ENCODE measurements around the gene ANKRD10. TPM values are rescaled to one million over a fixed set of nuclear protein-coding genes. Genes with fewer than 3 reads are reported as not detected.

Gene ANKRD10
- total and polyA plus RNA-seq, 3 donors from 2014 or later, result 65.2 to 180 (median 132) TPM

DNA sequence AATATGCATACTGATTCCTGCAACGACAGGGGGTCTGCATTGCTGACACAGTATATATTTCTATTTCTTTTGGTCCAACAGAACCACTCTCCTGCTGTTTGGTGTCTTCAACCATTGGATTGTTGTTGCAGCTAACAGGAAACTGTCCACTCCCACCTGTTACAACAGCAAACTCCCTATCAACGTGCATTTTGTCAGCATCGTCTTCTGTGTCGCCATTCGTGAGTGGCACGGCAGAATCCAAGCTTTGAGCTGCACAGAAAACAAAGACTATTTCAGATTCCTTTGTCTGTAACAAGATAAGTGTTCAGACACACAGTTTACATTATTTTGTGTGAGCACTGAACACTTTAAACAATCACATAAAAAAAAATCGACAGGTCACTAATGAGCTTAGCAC, 31.3 kb downstream of the ANKRD10 start:
- intact Hi-C loops (cut with DNase I; ENCODE audit: low total_unique reads), result no loop called here
- WGBS, 2 donors, result 77 to 86% methylated on average over 7 of the region's 7 CpGs

DNA sequence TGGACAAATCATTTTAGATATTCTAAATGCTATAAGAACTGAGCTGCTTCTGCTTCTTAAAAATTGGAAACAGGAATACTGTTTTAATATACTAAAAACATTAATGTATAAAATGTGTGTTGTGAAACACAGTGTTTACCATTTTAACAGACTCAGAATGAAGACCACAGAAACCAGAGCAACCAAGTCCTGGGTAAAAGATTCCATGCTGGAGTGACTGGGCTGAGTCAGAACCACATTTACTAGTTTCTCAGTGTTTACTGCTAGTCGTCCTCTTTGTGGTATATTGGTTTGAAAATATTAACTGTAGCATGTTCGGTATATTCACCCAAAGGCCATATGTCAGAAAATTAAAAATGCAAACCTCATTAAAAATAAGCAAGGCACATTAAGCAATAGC, 31.9 kb downstream of the ANKRD10 start:
- no peak for TF ChIP-seq POLR2A (IDR thresholded peaks at IDR 0.05)

More for the DNA sequence above, 31.3 kb downstream of the ANKRD10 start:
- Histone ChIP-seq H3K36me3 (ENCODE audit: low read depth, missing control alignments) (no peaks in the 10 kb centered on the region), H3K27ac (no peak overlapping the region), H3K4me3 (no peak overlapping the region), H3K27me3 (no peaks in the 10 kb centered on the region), H3K9me3 (no peaks in the 10 kb centered on the region), H3K4me1 (no peaks in the 10 kb centered on the region)
- TF ChIP-seq, protein P1, sequence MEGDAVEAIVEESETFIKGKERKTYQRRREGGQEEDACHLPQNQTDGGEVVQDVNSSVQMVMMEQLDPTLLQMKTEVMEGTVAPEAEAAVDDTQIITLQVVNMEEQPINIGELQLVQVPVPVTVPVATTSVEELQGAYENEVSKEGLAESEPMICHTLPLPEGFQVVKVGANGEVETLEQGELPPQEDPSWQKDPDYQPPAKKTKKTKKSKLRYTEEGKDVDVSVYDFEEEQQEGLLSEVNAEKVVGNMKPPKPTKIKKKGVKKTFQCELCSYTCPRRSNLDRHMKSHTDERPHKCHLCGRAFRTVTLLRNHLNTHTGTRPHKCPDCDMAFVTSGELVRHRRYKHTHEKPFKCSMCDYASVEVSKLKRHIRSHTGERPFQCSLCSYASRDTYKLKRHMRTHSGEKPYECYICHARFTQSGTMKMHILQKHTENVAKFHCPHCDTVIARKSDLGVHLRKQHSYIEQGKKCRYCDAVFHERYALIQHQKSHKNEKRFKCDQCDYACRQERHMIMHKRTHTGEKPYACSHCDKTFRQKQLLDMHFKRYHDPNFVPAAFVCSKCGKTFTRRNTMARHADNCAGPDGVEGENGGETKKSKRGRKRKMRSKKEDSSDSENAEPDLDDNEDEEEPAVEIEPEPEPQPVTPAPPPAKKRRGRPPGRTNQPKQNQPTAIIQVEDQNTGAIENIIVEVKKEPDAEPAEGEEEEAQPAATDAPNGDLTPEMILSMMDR (IDR thresholded peaks at IDR 0.05), result no peak
- no peak for TF ChIP-seq POLR2A (IDR thresholded peaks at IDR 0.05)
- DNase-seq, result no peak

DNA sequence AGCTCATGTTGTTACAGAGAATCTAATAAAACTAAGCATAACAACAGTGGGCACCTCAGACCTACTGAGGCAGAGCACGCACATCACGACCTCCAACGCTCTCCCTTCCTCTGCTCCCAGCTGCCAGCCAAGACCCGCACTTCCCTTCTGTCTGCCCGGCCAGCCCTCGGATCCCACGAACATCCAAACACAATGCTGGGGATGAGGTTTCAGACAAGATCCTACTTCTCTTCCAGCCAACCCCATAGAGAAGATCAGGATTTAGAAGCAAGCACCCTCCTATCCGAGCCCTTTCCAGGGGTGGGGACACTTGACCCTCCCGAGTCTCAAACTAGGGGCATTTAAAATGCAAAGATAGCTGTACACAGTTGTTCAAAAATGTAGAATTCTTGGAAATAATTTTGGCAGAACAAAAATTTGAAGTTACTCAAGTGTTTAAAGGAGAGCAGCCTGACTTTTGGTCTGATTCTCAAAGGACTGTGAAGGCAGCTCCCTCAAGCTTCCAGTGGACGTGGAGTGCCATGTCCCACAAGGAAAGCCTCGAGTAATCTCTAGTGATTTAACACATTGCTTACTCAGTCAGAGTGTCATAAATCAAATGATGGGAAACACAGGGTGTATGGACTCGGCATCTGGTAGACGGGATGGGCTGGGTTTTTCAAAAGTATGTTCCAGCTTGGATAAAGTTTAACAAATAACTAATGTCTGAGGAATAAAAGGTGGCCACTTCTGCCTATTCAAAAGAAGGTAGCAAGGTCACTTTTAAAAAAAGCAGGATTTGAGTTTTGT, 32.8 kb downstream of the ANKRD10 start:
- no peaks in the 10 kb centered on the region for H3K9me3 ChIP-seq
- DNase-seq, result no peak
- H3K4me3 ChIP-seq, result no peak overlapping the region
- no peaks in the 10 kb centered on the region for H3K4me1 ChIP-seq
- H3K27ac ChIP-seq, result no peak overlapping the region
- H3K27me3 ChIP-seq, result no peaks in the 10 kb centered on the region
- WGBS, 2 donors, result 88 to 90% methylated on average over 13 of the region's 13 CpGs
- TF ChIP-seq, protein P1 (IDR thresholded peaks at IDR 0.05), result no peak
- TF ChIP-seq POLR2A (IDR thresholded peaks at IDR 0.05), result no peak
- intact Hi-C loops (cut with DNase I; ENCODE audit: low total_unique reads), result no loop called here
- H3K36me3 ChIP-seq (ENCODE audit: low read depth, missing control alignments), result no peaks in the 10 kb centered on the region

More for the DNA sequence above, 31.9 kb downstream of the ANKRD10 start:
- no peaks in the 10 kb centered on the region for H3K9me3 ChIP-seq
- DNase-seq, result no peak
- no peaks in the 10 kb centered on the region for H3K27me3 ChIP-seq
- H3K36me3 ChIP-seq (ENCODE audit: low read depth, missing control alignments), result no peaks in the 10 kb centered on the region
- no peak overlapping the region for H3K4me3 ChIP-seq
- H3K27ac ChIP-seq, result no peak overlapping the region
- intact Hi-C loops (cut with DNase I; ENCODE audit: low total_unique reads), result no loop called here
- 82 to 89% methylated on average over 2 of the region's 2 CpGs for WGBS, 2 donors
- no peaks in the 10 kb centered on the region for H3K4me1 ChIP-seq

DNA sequence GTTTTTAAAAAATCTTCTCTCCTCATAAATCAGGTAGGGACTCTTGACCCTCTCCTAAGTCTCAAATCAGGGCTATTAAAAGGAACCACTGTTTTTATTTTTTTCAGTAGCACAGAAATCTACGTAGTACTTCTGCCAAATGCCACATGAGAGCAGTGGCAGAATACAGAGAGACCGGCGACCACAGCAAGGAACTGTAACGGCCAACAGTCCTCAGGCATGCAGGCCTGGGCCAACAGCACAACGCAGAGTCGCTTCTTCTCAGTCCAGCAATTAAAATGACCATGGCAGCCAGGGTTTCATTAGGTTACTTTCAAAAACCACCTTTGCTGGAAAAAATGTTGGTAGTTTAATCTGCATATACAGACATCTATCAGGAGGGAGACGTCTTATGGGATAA, 34.2 kb downstream of the ANKRD10 start:
- intact Hi-C loops (cut with DNase I; ENCODE audit: low total_unique reads), result no loop called here
- no peak for TF ChIP-seq POLR2A (IDR thresholded peaks at IDR 0.05)
- TF ChIP-seq, protein P1 (IDR thresholded peaks at IDR 0.05), result no peak
- Histone ChIP-seq H3K27me3 (no peaks in the 10 kb centered on the region), H3K9me3 (no peaks in the 10 kb centered on the region), H3K27ac (no peak overlapping the region), H3K36me3 (ENCODE audit: low read depth, missing control alignments) (no peaks in the 10 kb centered on the region), H3K4me3 (no peak overlapping the region), H3K4me1 (no peaks in the 10 kb centered on the region)
- WGBS, 2 donors, result 87 to 89% methylated on average over 7 of the region's 7 CpGs
- no peak for DNase-seq

DNA sequence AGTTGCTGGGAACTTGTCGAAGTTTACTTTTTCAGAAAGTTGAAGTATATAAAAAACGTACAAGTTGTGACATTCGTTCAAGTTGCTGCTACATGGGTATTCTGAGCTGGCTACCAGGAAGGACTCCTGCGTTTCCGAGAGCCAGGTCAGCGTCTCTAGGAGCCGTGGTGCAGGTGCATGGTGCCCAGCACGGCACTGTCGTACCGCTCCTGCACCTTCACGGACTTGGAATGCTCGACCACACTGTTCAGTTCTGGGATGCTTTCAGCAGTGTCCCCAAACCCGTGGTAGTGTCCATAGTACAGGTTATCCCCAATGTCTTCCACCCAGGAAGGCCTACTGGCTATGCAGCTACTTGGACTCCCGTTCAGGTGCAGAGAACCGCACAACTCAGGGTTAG, 35.4 kb downstream of the ANKRD10 start:
- TF ChIP-seq, protein P1 (IDR thresholded peaks at IDR 0.05), result no peak
- no peak for TF ChIP-seq POLR2A (IDR thresholded peaks at IDR 0.05)
- intact Hi-C loops (cut with DNase I; ENCODE audit: low total_unique reads), result no loop called here
- no peak overlapping the region for H3K27ac ChIP-seq
- H3K36me3 ChIP-seq (ENCODE audit: low read depth, missing control alignments), result no peaks in the 10 kb centered on the region
- H3K9me3 ChIP-seq, result no peaks in the 10 kb centered on the region
- no peak overlapping the region for H3K4me3 ChIP-seq
- 87 to 90% methylated on average over 15 of the region's 15 CpGs for WGBS, 2 donors
- H3K27me3 ChIP-seq, result no peaks in the 10 kb centered on the region
- DNase-seq, result no peak
- peaks cover 7% of the 10 kb centered on the region for H3K4me1 ChIP-seq
